ENCODE results near the gene C3orf80.
"Not testable (repeated sequence)": the region's sequence is repeated elsewhere in the genome, so short reads cannot be mapped to it uniquely, and the experiment has no call there.

The C3orf80 gene

GRCh38 chr3:160213191-160213590, 12.0 kb upstream of the C3orf80 start:
- no peak for DNase-seq (ENCODE audit: low read depth in 3 of 3)

- no peak for DNase-seq (ENCODE audit: low read depth in 3 of 3)
Measured at GRCh38 chr3:160217675-160218074, 7.5 kb upstream of the C3orf80 start.

- DNase-seq (ENCODE audit: low read depth in 3 of 3), result no peak
Measured at GRCh38 chr3:160218136-160218535, 7.1 kb upstream of the C3orf80 start.

GRCh38 chr3:160220038-160220437, 5.2 kb upstream of the C3orf80 start:
- DNase-seq (ENCODE audit: low read depth in 3 of 3), result no peak

- DNase-seq (ENCODE audit: low read depth in 3 of 3), result no peak
Measured at GRCh38 chr3:160221019-160221418, 4.2 kb upstream of the C3orf80 start.

- no peak for DNase-seq (ENCODE audit: low read depth in 3 of 3)
Measured at GRCh38 chr3:160224256-160224655, 966 bp upstream of the C3orf80 start.

GRCh38 chr3:160224811-160225175, 429 bp upstream of the C3orf80 start:
- no peak for DNase-seq (ENCODE audit: low read depth in 3 of 3)

- DNase-seq (ENCODE audit: low read depth in 3 of 3), result no peak
Measured at GRCh38 chr3:160226026-160226907, 1.0 kb downstream of the C3orf80 start.

GRCh38 chr3:160227419-160227818, 2.2 kb downstream of the C3orf80 start:
- no peak for DNase-seq (ENCODE audit: low read depth in 3 of 3)

GRCh38 chr3:160232014-160232413, 6.8 kb downstream of the C3orf80 start:
- no peak for DNase-seq (ENCODE audit: low read depth in 3 of 3)

GRCh38 chr3:160240719-160241118, 15.5 kb downstream of the C3orf80 start:
- DNase-seq (ENCODE audit: low read depth in 3 of 3), result not testable (repeated sequence)

- no peak for DNase-seq (ENCODE audit: low read depth in 3 of 3)
Measured at GRCh38 chr3:160245261-160245800, 20.1 kb downstream of the C3orf80 start.

GRCh38 chr3:160247766-160248165, 22.5 kb downstream of the C3orf80 start:
- no peak for DNase-seq (ENCODE audit: low read depth in 3 of 3)

GRCh38 chr3:160253298-160253697, 28.1 kb downstream of the C3orf80 start:
- DNase-seq (ENCODE audit: low read depth in 3 of 3), result no peak

GRCh38 chr3:160257606-160258005, 32.4 kb downstream of the C3orf80 start:
- DNase-seq (ENCODE audit: low read depth in 3 of 3), result no peak

- no peak for DNase-seq (ENCODE audit: low read depth in 3 of 3)
Measured at GRCh38 chr3:160259589-160259988, 34.4 kb downstream of the C3orf80 start.

GRCh38 chr3:160260587-160261270, 35.5 kb downstream of the C3orf80 start:
- no peak for DNase-seq (ENCODE audit: low read depth in 3 of 3)

GRCh38 chr3:160265088-160265487, 39.9 kb downstream of the C3orf80 start:
- no peak for DNase-seq (ENCODE audit: low read depth in 3 of 3)
